B cell (primary cell): ENCODE measurements around the gene RPL41.

Experiments used
- EZH2 ChIP-seq: IDR thresholded peaks from 2 replicates; pipeline ENCODE4 v1.6.1; 2012; ENCODE audit warnings: borderline replicate concordance, low read depth, mild to moderate bottlenecking, moderate library complexity, low read length; ENCODE audit not compliant: insufficient read depth, poor library complexity, severe bottlenecking
- TF ChIP-seq, protein P1 (sequence below): fragments of 200-600 bp; IDR thresholded peaks from one replicate; pipeline ENCODE4 v1.8.0; 2022; ENCODE audit warnings: antibody characterized with exemption, mild to moderate bottlenecking

GRCh38 chr12:56082382-56082781, 34.1 kb upstream of the RPL41 start:
- TF ChIP-seq, protein P1, sequence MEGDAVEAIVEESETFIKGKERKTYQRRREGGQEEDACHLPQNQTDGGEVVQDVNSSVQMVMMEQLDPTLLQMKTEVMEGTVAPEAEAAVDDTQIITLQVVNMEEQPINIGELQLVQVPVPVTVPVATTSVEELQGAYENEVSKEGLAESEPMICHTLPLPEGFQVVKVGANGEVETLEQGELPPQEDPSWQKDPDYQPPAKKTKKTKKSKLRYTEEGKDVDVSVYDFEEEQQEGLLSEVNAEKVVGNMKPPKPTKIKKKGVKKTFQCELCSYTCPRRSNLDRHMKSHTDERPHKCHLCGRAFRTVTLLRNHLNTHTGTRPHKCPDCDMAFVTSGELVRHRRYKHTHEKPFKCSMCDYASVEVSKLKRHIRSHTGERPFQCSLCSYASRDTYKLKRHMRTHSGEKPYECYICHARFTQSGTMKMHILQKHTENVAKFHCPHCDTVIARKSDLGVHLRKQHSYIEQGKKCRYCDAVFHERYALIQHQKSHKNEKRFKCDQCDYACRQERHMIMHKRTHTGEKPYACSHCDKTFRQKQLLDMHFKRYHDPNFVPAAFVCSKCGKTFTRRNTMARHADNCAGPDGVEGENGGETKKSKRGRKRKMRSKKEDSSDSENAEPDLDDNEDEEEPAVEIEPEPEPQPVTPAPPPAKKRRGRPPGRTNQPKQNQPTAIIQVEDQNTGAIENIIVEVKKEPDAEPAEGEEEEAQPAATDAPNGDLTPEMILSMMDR: no peak
- TF ChIP-seq EZH2: no peak
